SK-N-DZ (cell line): ENCODE results near the gene FRMPD1.

Experiments used
- DNase-seq: peaks from one replicate; pipeline ENCODE4 v3.0.0-alpha.2; 2015; ENCODE audit warnings: low spot score

Gene FRMPD1

GRCh38 chr9:37775216-37775919, 124.6 kb downstream of the FRMPD1 start:
- DNase-seq, result no peak

GRCh38 chr9:37776328-37776727, 125.6 kb downstream of the FRMPD1 start:
- DNase-seq, result no peak

- DNase-seq, result no peak
These were observed 127.8 kb downstream of the FRMPD1 start for GRCh38 chr9:37778534-37778933.

- no peak for DNase-seq
These were observed 133.5 kb downstream of the FRMPD1 start for GRCh38 chr9:37784291-37784615.

GRCh38 chr9:37784616-37785483, 134.1 kb downstream of the FRMPD1 start, which contains the start of gene EXOSC3:
Gene EXOSC3 (minus strand): TSS chr9:37785064. CDS start chr9:37785044, 20 bp downstream.
- DNase-seq, result peak; percentile 90

GRCh38 chr9:37787059-37787458, 136.3 kb downstream of the FRMPD1 start:
- DNase-seq, result no peak

- no peak for DNase-seq
These were observed 137.6 kb downstream of the FRMPD1 start for GRCh38 chr9:37788332-37788731.

GRCh38 chr9:37790096-37790495, 139.3 kb downstream of the FRMPD1 start:
- no peak for DNase-seq

- DNase-seq, result no peak
These were observed 141.4 kb downstream of the FRMPD1 start for GRCh38 chr9:37792122-37792521.

- no peak for DNase-seq
These were observed 145.5 kb downstream of the FRMPD1 start for GRCh38 chr9:37796232-37796631.
